ENCODE data around the gene PDXDC1. TPM values are rescaled to one million over a fixed set of nuclear protein-coding genes. Genes with fewer than 3 reads are reported as not detected.
"Not testable (repeated sequence)": the region's sequence is repeated elsewhere in the genome, so short reads cannot be mapped to it uniquely, and the experiment has no call there.

PDXDC1 gene, protein sequence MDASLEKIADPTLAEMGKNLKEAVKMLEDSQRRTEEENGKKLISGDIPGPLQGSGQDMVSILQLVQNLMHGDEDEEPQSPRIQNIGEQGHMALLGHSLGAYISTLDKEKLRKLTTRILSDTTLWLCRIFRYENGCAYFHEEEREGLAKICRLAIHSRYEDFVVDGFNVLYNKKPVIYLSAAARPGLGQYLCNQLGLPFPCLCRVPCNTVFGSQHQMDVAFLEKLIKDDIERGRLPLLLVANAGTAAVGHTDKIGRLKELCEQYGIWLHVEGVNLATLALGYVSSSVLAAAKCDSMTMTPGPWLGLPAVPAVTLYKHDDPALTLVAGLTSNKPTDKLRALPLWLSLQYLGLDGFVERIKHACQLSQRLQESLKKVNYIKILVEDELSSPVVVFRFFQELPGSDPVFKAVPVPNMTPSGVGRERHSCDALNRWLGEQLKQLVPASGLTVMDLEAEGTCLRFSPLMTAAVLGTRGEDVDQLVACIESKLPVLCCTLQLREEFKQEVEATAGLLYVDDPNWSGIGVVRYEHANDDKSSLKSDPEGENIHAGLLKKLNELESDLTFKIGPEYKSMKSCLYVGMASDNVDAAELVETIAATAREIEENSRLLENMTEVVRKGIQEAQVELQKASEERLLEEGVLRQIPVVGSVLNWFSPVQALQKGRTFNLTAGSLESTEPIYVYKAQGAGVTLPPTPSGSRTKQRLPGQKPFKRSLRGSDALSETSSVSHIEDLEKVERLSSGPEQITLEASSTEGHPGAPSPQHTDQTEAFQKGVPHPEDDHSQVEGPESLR
- 44.7 TPM for polyA plus RNA-seq (2012; ENCODE audit: insufficient read depth, insufficient read length)

DNA sequence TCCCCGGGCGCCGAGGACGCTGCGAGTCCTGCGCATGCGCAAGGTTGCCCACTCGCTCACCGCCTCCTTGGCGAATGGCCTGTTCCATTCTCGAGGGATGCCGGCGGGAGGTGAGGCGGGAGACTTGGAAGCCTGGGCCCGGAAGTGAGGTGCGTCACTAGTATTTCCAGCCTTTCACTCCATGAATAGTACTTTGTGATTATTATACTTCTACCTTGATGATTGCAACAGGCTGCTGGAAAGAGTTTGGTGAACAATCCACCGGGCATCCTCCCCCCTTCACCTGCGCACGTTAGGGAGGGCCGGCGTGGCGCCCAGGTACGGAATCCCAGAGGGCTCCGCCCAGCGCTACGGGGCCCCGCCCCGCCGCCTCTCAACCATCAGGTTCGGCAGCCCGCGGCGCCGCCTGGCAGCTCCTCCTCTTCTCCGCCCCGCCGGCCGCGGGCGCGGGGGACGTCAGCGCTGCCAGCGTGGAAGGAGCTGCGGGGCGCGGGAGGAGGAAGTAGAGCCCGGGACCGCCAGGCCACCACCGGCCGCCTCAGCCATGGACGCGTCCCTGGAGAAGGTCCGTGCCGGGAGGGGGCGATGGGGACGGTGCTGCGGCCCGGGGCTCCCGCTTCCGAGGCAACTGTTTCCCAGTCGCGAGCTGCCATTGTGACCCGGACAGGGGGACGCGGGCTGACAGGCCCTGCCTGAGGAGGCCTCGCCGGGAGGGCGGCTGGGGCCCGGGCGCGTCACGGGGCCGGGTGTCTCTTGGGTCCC lies at the start of gene PDXDC1:
Gene PDXDC1 (plus strand): TSS at position 371 of the 762 bp plus-strand sequence. CDS start 174 bp downstream, at position 545.
- peak within 1 kb of the TSS; percentile 70 for H3K4me3 ChIP-seq (ENCODE audit: low read length)

DNA sequence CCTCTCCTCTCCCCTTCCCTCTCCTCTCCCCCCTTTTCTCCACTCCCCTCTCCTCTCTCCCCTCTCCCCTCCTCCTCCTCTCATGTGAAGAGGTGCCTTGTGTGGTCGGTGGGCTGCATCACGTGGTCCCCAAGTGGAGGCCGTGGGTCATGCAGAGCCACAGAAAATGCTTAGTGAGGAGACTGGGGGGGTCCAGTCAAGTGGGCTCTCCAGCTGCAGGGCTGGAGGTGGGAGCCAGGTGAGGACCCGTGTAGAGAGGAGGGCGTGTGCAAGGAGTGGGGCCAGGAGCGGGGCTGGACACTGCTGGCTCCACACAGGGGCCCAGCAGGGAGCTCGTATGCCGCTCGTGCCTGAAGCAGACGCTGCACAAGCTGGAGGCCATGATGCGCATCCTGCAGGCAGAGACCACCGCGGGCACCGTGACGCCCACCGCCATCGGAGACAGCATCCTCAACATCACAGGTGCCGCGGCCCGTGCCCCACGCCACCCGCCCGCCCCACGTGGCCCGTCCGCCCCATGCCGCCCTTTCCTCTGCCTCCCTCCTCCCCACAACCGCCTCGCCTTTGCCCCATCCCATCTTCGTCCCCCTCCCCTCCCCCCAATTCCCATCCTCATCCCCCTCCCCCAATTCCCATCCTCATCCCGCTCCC lies 46.6 kb upstream of the PDXDC1 start:
- DNase-seq (ENCODE audit: low read depth, low spot score), result peak; percentile 6
- not testable (repeated sequence) for H3K4me3 ChIP-seq (ENCODE audit: low read length)

More for the DNA sequence above, at the start of gene PDXDC1:
- DNase-seq (ENCODE audit: low read depth, low spot score), result peak; percentile 82

DNA sequence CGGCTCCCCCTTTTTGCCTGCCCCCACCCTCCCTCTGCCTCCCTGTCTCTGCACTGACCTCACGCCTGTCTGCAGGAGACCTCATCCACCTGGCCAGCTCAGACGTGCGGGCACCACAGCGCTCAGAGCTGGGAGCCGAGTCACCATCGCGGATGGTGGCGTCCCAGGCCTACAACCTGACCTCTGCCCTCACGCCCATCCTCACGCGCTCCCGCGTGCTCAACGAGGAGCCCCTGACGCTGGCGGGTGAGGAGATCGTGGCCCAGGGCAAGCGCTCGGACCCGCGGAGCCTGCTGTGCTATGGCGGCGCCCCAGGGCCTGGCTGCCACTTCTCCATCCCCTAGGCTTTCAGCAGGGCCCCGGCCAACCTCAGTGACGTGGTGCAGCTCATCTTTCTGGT lies 45.6 kb upstream of the PDXDC1 start:
- not testable (repeated sequence) for H3K4me3 ChIP-seq (ENCODE audit: low read length)

DNA sequence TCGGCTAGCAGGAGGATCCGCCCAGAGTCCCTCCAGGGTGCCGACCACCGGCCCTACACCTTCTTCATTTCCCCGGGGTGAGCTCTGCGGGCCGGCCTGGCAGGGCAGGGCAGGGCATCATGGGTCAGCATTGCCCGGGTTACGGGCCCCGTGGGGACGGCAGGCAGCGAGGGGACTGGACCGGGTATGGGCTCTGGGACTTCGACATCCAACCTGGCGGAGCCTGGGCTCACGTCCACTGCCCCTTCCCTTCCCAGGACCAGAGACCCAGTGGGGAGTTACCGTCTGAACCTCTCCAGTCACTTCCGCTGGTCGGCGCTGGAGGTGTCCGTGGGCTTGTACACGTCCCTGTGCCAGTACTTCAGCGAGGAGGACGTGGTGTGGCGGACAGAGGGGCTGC lies 44.6 kb upstream of the PDXDC1 start:
- not testable (repeated sequence) for DNase-seq (ENCODE audit: low read depth, low spot score)

More for the DNA sequence above, 45.6 kb upstream of the PDXDC1 start:
- not testable (repeated sequence) for DNase-seq (ENCODE audit: low read depth, low spot score)

DNA sequence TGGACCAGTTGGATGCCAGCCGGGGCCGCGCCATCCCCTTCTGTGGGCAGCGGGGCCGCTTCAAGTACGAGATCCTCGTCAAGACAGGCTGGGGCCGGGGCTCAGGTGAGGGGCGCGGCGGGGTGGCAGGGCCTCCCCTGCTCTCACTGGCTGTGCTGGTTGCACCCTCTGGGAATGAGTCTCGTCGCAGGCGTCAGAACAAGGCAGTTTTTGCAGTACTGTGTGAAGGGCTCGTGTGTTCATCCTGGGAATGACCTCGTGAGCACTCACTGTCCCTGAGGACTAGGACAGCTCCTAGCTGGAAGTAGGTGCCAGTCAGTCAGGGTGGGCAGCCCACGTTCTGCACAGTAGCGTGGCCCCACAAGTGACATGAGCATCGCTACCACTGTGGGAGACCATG lies 43.9 kb upstream of the PDXDC1 start:
- DNase-seq (ENCODE audit: low read depth, low spot score); H3K4me3 ChIP-seq (ENCODE audit: low read length): not testable (repeated sequence)

More for the DNA sequence above, 44.6 kb upstream of the PDXDC1 start:
- not testable (repeated sequence) for H3K4me3 ChIP-seq (ENCODE audit: low read length)

DNA sequence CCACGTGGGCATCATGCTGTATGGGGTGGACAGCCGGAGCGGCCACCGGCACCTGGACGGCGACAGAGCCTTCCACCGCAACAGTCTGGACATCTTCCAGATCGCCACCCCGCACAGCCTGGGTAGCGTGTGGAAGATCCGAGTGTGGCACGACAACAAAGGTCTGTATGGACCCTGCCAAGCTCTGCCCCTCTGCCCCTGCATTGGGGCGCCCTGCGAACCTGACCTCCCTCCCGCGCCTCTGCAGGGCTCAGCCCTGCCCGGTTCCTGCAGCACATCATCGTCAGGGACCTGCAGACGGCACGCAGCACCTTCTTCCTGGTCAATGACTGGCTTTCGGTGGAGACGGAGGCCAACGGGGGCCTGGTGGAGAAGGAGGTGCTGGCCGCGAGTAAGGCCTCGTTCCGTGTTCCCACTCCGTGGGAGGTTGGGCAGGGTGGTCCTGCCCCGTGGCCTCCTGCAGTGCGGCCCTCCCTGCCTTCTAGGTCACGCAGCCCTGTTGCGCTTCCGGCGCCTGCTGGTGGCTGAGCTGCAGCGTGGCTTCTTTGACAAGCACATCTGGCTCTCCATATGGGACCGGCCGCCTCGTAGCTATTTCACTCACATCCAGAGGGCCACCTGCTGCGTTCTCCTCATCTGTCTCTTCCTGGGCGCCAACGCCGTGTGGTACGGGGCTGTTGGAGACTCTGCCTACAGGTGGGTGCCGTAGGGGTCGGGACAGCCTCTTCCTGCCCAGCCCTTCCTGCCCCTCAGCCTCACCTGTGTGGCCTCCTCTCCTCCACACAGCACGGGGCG lies 42.0 kb upstream of the PDXDC1 start:
- not testable (repeated sequence) for DNase-seq (ENCODE audit: low read depth, low spot score); H3K4me3 ChIP-seq (ENCODE audit: low read length)

DNA sequence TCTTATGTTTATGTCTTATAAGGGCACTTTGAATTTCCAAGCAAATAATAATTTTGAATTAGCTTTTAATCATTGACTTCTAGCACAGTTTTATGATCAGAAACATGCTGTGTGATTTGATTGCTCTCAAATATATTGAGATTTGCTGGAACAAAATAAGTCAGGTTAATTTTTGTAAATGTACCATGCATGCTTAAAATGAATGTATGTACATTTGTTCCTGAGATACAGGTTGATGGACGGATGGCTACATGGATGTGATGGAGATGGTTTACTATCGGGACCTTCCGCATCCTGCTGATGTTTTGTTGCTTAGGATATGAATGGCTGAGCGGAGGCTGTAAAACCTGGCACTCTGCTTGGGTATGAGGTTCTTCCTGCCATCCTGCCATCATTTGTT lies 37.7 kb upstream of the PDXDC1 start, which contains the start of gene NPIPA1:
Gene NPIPA1 (plus strand): TSS at position 301 of the 400 bp plus-strand sequence. CDS start 0 bp downstream, at position 301.
- H3K4me3 ChIP-seq (ENCODE audit: low read length); DNase-seq (ENCODE audit: low read depth, low spot score): not testable (repeated sequence)

DNA sequence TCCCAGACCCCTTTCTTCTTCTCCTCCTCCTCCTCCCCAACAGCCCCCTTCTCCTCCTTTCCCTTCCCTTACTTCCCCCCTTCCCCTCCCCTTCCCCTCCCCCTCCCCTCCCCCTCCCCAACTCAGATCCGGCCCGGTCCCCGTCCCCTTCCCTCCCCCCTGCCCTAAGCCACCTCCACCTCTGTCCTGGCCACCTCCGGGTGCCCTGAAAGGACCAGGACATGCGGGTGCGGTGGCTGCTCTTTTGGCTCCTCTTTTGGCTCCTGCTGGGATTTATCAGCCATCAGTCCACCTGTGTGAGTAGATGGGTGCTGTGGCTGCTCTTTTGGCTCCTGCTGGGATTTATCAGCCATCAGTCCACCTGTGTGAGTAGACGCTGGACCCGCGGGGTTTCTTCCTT lies 36.8 kb upstream of the PDXDC1 start:
- DNase-seq (ENCODE audit: low read depth, low spot score); H3K4me3 ChIP-seq (ENCODE audit: low read length): not testable (repeated sequence)

DNA sequence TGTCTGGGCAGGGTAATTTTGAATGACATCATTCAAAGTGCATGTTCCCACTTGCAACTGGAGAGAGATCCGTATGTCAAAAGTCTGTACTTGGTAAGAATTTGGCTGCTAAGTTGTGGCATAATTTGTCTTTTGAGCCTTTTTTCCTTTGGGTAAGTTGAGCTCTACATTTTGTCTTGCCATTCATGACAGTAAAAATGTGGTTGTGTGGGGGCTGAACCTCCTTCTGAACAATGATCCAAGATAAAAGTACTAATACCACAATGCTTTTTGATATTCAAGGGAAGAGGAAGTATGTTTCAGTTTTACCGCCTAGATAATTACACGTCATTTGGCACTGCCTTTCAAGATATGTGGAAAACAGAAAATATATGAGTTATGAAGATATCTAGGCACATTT lies 32.1 kb upstream of the PDXDC1 start:
- H3K4me3 ChIP-seq (ENCODE audit: low read length), result not testable (repeated sequence)

DNA sequence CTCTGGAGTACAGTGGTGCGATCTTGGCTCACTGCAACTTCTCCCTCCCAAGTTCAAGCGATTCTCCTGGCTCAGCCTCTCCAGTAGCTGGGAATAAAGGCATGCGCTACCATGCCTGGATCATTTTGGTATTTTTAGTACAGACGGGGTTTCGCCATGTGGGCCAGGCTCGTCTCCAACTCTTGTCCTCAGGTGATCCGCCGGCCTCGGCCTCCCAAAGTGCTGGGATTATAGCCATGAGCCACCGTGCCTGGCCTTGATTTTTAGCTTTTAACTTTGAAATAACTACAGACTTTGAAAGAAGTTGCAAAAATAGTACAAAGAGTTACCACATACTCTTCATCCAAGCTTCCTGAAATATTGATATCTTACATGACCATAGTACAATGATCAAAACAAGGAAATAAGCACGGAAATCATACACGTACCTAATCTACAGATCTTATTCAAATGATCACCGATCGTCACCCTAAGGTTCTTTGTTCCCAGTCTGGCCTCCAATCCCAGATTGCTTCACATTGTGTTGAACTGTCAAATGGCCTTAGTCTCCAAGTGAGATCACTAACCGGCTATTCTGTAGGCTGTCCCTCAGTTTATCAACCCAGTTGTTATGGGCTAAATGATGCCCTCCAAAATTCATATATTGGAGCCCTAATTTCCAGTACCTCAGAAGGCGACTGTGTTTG lies 19.1 kb upstream of the PDXDC1 start:
- no peak overlapping the region for H3K4me3 ChIP-seq (ENCODE audit: low read length)
- no peak for DNase-seq (ENCODE audit: low read depth, low spot score)

More for the DNA sequence above, 32.1 kb upstream of the PDXDC1 start:
- not testable (repeated sequence) for DNase-seq (ENCODE audit: low read depth, low spot score)

DNA sequence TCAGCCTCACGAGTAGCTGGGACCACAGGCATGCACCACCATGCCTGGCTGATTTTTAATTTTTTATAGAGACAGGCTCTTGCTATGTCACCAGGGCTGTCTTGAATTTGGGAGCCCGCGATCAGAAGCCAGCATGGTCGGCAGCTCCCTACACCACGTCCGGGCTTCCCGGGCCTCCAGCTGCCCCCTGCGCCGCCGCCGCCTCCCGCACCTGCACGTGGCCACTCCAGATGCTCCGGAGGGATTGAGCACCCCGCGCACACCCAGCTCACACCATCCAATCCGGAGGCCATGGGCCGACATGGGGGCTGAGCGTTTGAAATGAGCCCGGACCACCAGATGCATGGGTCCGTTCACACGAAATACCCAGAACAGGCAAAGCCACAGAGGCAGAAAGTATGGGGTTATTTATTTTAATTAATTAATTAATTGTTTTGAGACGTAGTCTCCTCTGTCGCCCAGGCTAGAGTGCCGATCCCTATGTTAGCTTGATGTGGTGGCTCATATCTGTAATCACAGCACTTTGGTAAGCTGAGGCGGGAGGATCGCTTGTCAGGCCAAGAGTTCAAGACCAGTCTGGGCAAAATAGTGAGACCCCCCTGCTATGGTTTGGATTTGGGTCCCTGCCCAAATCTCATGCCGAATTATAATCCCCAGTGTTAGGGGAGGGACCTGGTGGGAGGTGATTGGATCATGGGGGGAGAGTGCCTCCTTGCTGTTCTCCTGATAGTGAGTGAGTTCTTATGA lies 17.1 kb upstream of the PDXDC1 start:
- no peak overlapping the region for H3K4me3 ChIP-seq (ENCODE audit: low read length)
- no peak for DNase-seq (ENCODE audit: low read depth, low spot score)

DNA sequence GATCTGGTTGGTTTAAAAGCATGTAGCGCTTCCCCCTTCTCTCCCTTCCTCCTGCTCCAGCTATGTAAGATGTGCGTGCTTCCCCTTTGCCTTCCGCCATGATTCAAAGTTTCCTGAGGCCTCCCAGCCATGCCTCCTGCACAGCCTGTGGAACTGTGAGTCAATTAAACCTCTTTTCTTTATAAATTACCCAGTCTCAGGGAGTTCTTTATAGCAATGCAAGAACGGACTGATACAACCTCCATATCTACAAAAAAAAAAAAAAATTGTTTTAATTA lies 16.6 kb upstream of the PDXDC1 start:
- H3K4me3 ChIP-seq (ENCODE audit: low read length), result no peak overlapping the region
- DNase-seq (ENCODE audit: low read depth, low spot score), result no peak

DNA sequence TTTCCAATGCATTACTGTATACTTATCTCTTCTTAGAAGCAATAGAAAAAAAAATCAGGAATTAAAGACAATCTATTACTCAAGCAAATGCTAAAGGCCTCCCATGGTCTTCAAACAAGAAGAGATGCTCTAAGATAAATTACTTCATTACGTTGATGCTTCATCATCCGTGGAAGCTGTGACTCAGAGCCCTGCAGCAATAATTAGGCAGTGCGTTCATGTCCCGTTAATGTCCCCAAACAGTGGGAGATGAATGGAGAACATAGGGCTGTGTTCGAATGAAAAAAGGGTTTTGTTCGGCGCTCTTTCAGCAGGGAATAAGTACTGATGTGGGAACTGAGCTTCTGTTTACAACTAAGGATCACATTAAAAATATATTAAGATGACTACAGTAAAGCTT lies 15.9 kb upstream of the PDXDC1 start:
- no peak overlapping the region for H3K4me3 ChIP-seq (ENCODE audit: low read length)
- DNase-seq (ENCODE audit: low read depth, low spot score), result no peak

DNA sequence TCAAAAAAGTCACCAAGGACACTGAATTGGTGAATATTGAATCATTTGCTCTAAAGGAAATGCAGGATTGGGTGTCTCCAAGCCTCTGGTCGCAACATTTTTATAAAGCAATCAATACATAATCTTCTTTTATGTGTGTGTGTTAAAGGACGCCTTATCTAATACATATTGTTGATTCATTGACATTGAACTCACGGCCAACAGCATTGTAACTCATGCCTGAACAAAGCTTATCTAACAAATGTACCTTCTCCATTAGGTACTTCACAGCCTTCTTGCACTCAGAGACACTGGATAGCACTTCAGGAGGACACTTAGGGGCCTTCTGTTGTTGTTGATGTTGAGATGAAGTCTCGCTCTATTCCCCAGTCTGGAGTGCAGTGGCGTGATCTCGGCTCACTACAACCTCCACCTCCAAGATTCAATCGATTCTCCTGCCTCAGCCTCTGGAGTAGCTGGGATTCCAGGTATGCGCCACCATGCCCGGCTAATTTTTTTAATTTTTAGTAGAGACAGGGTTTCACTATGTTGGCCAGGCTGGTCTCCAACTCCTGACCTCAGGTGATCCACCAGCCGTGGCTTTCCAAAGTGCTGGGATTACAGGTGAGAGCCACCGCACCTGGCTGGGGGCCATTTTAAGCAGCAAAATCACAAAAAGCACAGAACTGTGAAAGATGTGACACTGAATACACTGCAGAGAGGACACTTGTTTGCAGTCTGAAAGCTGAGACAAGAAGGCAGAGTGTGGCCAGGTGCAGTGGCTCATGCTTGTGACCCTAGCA lies 13.2 kb upstream of the PDXDC1 start:
- no peak overlapping the region for H3K4me3 ChIP-seq (ENCODE audit: low read length)
- DNase-seq (ENCODE audit: low read depth, low spot score), result no peak

DNA sequence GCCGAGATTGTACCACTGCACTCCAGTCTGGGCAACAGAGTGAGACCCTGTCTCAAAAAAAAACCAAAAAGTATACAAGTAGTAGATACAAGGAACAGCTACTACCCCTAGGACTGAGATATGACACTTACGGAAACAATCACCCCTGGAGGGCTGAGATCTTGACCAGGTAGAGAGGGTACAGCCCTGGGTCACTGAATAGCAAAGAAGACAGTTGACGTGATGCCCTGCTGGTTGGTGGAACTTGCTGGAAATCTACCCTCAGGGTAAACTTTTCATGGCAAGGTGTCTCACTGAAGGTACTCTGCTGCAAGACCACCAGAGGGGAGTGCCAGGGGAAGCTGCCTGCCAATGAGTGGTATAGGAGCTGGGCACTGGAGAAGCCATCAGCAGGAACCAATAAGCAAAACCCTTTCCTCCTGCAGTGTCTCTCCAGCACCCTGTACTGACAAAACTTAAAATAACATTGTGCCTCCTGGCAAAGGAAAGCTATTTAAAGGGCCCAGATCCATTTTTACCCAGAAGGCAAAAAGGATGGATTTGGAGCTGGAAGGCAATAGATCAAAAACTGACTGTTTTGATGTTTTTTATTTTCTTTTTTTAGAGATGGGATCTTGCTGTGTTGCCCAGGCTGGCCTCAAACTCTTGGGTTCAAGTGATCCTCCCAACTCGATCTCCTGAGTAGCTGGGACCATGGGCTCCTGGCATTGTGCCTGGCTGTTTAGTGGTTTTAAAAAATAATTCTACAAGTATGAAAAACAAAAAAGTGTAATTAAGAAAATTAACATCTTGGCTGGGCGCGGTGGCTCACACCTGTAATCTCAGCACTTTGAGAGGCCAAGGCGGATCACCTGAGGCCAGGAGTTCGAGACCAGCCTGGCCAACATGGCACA lies 11.3 kb upstream of the PDXDC1 start:
- no peak overlapping the region for H3K4me3 ChIP-seq (ENCODE audit: low read length)
- DNase-seq (ENCODE audit: low read depth, low spot score), result no peak
